Eye (tissue), 1 donor: ENCODE data around the gene CNP.
"Not testable (repeated sequence)": the region's sequence is repeated elsewhere in the genome, so short reads cannot be mapped to it uniquely, and the experiment has no call there.

Experiments used
- DNase-seq: peaks from one replicate; pipeline ENCODE4 v3.0.0-alpha.2; 2015

CNP gene

DNA sequence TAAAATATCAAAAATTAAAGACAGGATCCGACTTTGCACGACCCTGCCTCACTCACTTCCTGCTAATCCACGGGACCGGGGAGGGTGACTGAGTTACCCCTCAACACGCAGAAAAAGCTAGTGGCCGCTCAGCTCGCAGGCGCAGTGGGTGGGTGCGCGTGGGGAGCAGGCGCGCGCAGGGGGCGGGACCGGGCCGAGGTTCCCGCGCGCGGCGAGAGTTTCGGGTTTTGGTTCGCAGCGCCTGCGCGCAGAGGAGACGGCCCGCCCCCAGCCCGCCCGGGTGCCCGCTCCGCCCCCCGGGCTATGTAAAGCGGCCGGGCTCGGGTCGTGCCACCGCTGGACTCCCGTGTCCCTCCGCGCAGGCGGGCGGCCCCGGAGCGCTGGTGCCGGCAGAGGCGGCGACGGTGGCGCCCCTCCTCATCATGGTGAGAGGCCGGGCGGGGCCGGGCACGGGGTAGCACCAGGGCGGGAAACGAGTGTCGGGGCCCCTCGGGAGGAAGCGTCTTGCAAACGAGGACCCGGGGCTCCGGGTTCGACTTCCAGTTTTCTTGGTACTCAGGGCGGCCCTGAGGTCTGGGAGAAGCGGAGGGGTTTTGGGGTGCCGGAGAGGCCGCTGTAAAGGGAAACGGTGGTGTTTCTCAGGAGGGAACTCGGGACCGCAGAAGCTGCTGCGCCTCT, at the start of gene CNP:
CNP (plus strand) TSS at position 333 of the 678 bp plus-strand sequence; CDS start at position 423, 90 bp downstream.
- DNase-seq: peak; percentile 94

DNA sequence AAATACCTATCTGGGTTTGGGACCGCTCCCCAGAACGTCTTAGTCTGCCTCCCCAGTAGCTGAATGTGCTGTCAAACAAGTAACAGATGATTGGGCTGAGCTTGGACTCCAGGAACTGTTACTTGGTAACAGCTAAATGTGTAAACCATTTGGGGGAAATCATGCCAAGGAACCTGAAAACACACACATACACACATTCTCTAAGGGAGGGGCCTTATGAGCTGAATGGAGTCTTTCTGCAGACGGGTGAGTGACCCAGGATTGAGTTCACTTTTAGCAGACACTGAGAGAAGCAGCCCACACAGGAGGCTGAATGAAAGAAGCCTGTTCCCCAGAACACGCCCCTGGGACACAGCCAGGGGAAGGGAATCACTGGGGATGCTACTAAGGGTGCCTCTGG, 49.4 kb upstream of the CNP start:
- peak; percentile 12 for DNase-seq

DNA sequence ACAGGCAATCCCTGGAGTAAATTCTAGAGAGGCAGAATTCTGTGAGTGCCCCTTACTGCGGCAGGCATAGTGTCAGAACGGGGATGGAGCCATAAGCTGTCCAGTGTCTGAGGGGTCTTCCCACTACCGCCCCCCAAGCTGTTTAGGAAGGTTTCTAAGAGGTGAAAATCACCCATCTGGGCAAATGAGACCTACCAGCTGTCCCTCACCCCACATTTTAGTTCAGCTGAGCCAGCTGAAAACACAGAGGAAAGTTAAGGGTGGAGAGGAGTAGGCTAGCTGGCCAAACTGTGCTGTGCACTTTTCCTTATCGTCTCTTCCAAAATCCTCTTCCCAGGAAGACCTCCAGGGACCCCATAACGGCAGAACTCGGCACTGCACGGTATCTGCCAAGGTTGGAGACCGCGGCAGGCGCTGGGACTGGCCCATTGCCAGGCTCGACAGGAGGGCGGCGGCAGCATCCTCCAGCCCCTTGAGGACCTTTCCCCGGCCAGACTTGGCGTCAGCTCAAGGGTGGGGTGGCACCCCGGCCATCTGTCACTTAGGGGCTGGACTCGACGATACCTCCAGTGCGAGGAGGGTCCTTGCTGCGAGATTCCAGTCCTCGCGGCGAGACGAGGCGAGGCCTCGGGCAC, 48.8 kb upstream of the CNP start:
- peak; percentile 70 for DNase-seq

DNA sequence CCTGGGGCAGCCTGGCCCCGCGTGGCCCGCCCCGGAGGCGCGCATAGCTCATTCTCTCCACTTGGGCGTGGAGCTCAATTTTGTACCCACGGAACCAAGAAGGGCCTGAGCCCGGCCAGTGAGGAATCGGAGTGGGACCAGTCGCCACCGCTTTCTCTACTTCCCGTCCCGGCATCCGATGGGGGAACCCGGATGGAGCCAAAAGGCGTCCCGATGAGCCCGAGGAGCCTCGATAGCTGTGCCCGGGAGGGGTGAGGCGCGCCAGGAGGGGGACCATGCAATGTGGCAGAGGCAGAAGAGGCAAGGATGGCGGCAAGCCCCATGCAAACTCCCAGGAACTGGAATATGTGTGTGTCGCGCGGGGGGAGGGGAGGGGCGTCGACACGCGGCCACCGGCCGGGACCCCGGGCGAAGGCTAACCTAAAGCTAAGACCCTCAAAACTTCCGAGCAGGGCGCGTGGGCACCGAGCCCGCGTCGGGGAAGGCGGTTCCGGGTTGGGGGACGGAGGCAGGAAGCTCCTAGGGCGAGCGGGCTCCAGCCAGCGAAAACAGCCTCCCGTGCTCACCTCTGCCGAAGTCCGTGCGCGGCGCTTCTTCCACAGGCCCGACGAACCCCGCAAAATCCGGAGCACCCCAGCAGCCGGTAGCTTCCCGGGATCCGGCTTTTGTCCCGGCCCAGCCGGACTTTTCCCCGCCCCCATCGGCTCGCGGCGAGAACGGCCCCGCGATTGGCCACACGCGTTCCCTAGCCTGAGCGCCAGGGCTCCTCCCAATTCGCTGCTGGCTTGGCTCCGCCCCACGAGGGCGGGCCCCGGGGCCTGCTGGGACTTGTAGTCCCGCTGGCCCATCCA, 48.1 kb upstream of the CNP start, which contains the start of gene ACLY:
ACLY (minus strand) TSS at position 638 of the 851 bp plus-strand sequence. CDS start 5,078 bp downstream, outside the sequence.
- DNase-seq: peak; percentile 99

DNA sequence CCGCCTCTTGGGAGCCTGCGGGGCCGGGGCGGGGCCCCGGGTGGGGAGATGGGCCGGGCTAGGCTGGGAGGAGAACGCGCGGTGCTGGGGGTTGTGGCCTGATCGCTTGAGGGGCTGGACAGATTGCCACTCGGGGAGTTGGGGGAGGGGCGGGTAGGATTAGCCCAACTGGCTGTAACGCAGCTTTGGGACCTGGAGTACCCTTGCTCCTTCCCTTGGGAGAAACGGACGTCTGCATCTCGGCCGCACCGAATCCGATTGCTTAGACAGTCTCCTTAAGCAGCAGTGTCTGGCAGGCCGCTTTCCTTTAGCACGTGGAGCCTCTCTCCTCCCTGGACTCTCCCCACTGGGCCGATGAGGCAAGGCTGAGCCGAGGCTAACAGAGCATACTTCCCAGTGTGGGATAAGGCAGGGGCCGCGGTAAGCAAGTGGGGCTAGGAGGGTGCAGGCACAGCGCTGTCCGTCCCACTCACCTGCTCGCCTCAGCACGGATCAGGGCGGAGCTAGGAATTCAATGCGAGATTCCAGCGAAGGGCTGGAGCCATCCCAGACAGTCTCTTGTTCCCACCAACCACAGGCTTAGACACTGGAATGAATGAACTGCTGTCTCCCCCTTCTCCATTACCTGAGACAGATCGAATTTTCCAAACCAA, 47.3 kb upstream of the CNP start:
- DNase-seq: no peak

DNA sequence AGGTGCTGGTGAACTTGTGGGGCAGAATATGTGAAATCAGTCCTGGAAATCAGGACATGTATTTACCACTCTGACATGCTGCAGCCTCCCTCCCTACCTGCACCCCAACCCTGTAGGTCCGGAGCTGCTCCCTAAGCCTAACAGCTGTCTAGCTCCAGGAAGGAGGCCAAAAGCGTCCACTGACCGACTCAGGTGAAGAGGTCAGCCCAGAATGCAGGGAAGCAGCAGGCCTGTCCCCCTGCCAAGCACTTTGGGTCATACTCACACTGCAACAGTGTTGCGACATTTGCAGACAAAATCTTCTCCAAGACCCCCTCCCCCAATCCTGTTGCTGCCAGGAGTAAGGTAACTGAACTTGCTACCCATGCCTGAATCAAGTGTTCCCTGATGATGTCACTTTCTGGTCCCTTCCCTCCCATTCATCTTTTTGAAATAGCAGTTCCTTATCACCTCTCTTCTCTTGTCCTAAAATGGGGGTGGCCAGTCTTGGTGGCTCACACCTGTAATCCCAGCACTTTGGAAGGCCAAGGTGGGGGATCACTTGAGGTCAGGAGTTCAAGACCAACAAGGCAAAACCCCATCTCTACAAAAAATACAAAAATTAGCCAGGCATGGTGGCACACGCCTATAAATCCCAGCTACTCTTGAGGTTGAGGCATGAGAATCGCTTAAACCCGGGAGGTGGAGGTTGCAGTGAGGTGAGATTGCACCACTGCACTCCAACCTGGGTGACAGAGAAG, 46.6 kb upstream of the CNP start:
- DNase-seq: no peak

DNA sequence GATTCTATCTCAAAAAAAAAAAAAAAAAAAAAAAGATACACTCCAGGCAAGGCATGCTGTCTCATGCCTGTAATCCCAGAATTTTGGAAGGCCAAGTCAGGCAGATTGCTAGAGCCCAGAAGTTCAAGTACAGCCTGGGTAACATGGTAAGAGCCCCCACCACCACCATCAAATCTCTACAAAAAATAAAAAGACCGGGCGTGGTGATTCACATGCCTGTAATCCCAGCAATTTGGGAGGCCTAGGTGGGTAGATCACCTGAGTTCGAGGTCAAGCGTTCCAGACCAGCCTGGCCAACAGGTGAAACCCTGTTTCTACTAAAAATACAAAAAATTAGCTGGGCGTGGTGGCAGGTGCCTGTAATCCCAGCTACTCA, 46.0 kb upstream of the CNP start:
- DNase-seq: no peak

DNA sequence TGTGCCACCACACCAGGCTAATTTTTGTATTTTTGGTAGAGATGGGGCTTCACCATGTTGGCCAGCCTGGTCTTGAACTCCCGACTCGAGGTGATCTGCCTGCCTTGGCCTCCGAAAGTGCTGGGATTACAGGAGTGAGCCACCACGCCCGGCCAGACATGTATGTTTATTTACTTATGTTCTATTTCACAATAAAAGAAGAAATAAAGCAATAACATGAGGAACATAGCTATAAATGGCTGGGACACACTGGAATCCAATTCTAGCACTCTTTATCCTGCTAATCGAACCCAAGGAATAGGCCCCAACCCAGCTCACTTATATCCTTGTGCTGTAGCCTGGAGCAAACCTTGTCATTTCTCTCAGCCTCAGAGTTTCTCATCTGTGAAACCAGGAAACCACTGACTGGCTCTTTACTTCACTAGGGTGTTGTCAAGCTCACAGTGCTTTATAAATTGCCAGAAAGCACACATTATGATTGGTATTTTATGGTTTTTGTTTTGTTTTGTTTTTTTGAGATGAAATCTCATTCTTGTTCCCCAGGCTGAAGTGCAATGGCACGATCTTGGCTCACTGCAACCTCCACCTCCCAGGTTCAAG, 40.5 kb upstream of the CNP start:
- no peak for DNase-seq

DNA sequence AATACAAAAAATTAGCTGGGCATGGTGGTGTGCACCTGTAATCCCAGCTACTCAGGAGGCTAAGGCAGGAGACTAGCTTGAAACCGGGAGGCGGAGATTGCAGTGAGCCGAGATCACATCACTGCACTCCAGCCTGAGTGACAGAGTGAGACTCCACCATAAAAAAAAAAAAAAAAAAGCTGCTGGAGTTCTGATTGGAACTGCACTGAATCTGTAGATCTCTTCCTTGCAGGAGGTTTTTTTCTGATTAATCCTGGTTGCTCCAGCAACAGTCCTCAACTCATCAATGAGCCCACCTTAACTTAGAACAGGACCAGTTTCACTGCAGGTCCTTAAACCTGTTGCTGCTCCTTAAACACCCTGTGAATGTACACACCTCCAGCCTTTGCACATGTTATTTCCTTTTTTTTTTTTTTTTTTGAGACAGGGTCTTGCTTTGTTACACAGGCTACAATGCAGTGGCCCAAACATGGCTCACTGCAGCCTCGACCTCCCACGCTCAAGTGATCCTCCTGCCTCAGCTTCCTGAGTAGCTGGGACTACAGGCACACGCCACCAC, 37.8 kb upstream of the CNP start:
- DNase-seq: no peak

DNA sequence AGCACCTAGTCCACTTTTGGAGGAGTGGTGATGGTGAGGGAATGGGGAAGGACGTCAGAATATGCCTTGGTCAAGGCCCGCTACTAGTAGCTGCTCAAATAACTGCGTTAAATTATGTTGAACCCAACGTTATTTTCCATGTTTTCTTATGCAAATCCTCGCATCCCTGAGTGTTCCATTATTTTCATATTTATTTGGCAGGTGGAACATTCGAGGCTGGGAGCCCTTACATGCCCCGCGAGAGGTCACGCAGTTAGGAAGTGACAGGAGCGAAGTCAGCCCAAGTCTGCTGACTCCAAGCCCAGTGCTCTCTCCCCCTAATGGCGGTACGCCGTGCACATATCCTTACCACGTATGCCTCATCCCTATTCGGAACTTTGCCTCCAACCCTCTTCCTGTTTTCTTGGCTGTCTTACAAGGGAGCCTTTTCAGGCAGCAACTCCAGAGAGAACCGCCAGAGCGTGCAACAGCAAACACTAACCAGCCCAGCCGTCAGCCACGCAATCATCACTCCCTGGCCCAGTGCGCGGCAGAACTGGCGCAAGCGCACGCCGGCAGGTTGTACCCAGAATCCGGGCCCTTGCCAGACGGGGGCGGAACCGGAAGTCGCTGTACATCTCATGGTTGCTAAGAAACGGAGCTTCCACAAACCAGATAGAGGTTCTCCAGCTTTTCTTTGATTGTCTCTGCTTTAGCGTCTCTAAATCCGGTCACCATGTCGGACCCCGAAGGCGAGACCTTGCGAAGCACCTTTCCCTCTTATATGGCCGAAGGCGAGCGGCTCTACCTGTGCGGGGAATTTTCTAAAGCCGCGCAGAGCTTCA, 36.4 kb upstream of the CNP start, which contains the start of gene ODAD4:
ODAD4 (plus strand) TSS at position 609 of the 824 bp plus-strand sequence; CDS start at position 716, 107 bp downstream.
- DNase-seq: peak; percentile 98

DNA sequence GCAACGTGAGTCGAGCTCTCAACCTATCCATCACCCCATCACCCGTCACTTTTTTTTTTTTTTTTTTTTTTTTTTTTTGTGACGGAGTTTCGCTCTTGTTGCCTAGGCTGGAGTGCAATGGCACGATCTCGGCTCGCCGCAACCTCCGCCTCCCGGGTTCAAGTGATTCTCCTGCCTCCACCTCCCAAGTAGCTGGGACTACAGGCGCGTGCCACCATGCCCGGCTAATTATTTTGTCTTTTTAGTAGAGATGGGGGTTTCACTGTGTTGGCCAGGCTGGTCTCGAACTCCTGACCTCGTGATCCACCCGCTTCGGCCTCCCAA, 35.8 kb upstream of the CNP start:
- not testable (repeated sequence) for DNase-seq

DNA sequence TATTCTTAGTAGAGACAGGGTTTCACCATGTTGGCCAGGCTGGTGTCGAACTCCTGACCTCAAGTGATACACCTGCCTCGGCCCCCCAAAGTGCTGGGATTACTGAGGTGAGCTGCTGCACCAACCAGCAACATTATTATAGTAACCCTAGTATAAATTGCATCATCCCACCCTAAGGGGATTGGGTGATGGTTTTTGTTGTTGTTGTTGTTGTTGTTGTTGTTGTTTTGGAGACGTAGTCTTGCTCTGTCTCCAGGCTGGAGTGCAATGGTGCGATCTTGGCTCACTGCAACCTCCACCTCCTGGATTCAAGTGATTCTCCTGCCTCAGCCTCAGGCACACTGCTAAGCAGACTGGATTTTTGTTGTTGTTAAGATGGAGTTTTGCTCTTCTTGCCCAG, 34.9 kb upstream of the CNP start:
- DNase-seq: not testable (repeated sequence)

DNA sequence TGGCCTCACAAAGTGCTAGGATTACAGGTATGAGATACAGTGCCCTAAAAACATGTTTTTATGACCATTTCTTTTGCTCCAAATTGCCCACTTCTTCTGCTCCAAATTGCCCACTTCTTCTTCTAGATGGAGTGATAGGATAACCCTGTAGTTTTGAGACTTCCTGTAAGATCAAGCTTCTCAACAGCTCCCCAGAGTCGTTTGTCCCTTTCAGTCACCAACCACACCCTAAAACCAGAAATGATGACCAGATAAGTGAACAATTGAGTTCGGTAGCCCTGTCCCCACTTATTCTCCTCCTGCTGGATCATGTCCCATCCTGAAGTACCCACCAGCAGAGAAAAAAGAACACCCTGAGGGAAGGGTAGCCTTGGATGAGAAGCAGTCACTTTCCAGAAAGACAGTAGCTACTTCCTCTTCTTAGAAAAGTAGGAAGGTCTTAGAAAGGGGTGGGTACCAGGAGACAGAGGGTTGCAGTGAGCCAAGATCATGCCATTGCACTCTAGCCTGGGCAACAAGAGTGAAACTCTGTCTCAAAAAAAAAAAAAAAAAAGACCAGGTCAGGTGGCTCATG, 33.7 kb upstream of the CNP start:
- no peak for DNase-seq

DNA sequence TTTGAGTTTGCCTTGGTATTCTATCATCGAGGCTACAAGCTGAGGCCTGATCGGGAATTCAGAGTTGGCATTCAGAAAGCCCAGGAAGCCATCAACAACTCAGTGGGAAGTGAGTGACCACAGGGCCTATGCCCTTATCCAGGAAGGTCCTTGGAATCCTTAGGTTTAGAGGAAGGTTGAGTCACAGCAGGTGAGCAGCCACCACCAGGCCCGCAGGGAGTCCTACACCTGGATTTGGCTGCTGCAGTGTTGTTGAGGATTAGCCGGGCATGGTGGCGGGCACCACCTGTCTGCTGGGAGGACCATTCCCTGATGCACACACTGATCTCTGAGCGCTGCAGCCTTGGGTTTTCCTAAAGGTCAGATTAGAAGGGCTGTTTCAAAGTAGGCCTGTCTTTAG, 31.0 kb upstream of the CNP start:
- no peak for DNase-seq

DNA sequence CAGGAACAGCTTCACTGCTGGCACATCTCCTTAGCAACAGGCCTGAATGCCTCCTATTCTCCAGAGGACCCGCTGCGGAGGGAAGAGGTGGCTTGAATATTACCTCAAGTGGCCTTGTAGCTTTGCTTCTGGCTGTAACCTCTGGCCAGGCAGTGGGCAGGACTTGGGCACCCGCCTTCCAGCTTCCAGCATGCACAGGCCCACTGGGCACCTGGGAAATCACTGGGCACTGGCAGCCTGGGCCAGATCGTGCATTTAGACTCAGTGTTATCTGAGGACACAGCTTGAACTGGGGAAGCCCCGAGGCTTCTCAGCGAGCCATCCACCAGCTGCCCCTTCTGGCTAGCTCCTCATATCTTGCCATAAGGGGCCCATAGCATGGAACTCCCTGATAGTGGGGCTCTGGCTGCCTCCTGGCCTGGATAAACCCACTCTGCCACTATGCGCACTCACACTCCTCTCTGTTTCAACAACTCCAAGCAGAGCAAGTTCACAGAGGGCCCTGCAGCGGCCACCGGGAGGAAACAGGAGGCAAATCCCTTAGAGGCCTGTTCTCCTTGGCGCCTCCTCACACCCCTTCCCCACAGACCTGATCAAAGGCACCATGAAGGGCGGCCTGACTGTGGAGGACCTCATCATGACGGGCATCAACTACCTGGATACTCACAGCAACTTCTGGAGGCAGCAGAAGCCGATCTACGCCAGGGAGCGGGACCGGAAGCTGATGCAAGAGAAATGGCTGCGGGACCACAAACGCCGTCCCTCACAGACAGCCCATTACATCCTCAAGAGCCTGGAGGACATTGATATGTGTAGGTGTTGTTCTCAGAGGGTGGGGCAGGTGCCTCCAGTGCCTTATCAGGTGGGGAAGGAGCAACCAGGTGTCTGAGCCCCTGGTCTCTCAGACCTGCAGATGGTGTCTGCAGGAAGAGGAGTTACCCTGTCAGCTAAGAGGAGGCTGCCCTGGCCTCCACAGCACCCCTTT, 28.3 kb upstream of the CNP start:
- DNase-seq: no peak

DNA sequence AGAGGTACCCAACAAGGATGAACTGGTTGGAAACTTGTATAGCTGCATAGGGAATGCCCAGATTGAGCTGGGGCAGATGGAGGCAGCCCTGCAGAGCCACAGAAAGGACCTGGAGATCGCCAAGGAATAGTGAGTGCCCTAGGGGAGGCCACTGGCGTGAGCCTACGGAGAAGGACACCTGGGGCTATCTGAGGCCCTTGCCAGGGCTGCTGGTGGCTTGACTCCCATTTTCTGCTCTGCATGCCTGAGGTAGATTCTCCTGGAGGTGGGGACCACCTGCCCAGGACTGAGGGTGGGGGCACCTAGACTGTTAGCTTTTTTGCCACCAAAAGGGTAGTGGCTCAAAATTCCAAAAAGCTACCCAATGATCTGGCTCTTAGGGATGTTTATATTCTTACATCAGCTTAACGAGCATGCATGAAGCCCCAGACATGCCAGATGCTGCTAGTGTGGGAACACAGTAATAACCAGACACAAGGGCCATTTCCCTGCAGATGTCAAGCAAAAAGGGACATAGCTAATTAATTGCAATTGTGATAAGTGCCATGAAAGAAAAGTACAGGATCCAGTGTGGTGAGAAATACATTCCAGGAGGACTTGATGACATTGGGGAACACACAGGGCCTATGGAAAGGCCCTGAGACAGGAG, 27.4 kb upstream of the CNP start:
- DNase-seq: no peak

DNA sequence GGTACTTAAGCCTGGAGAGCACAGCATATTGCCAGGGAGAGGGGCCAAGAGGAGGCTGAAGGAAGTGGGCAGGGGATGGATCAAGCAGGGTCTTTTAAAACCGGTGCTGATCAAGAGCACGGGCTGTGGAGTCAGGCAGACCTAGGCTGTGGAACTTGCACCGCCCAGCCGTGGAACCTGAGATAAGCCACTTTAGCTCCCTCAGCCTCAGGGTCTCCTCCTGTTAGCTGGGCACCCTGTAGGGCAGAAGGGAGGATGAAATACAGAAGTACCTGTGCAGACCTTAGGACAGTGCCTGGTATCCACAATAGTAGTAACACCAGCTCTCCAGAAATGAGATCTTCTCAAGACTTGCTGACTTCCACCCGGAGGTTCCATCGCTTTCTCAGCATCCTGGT, 26.9 kb upstream of the CNP start:
- DNase-seq: no peak

DNA sequence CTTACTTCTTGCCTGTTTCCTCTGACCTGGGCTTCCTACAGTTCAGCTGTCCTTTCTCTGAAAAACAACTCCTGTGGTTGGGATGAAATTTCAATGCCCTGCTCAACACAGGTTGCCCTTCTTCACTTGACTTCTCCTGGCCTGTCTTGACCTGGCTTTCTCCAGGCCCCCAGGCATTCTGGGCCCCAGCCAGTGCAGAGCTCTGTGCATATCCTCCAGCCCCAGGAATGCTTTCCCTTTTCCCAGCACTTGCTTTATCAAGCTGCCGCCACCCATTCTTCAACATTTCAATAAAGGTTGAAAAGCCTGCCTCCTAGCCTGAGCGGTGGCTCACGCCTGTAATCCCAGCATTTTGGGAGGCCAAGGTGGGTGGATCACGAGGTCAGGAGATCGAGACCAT, 25.4 kb upstream of the CNP start:
- no peak for DNase-seq
